Upper lobe of right lung (tissue), 1 donor: Measurements from ENCODE around the gene SEC61A2. TPM values are rescaled to one million over a fixed set of nuclear protein-coding genes. Genes with fewer than 3 reads are reported as not detected.

Experiments used
- ATAC-seq: fragments of 200-7000 bp; cut with Tn5 transposase; one replicate; pipeline ENCODE4 v1.9.1; 2020; ENCODE audit warnings: mild to moderate bottlenecking, moderate library complexity
- DNase-seq: peaks from one replicate; pipeline ENCODE4 v3.0.0-alpha.2; 2020
- H3K27ac ChIP-seq: fragments of 200-600 bp; one replicate; pipeline ENCODE4 v1.8.0; 2022
- H3K27me3 ChIP-seq: fragments of 200-600 bp; one replicate; pipeline ENCODE4 v1.8.0; 2022; ENCODE audit warnings: mild to moderate bottlenecking
- H3K36me3 ChIP-seq: fragments of 200-600 bp; one replicate; pipeline ENCODE4 v1.8.0; 2022
- H3K4me1 ChIP-seq: fragments of 200-600 bp; one replicate; pipeline ENCODE4 v1.8.0; 2022
- H3K4me3 ChIP-seq: fragments of 200-600 bp; one replicate; pipeline ENCODE4 v1.8.0; 2022; ENCODE audit warnings: mild to moderate bottlenecking
- H3K9me3 ChIP-seq: fragments of 200-600 bp; one replicate; pipeline ENCODE4 v1.8.0; 2022
- intact Hi-C: fragments of 100-400 bp; cut with DNase I; formaldehyde crosslinking; loops from one replicate; pipeline ENCODE4 v1.11.0; 2022
- microRNA-seq: library from miRNA; unstranded; fragments of <30 nt; microRNA quantifications from one replicate; pipeline ENCODE4 v1.2.0, GENCODE V29; 2020; ENCODE audit warnings: borderline microRNAs expressed
- total RNA-seq: library from RNA; stranded (reverse); fragmentation: NEBNext Ultra II Directional; extraction: Animal tissue kit (Norgen Biotek cat#: 25700); gene quantifications from one replicate; pipeline ENCODE4 v1.2.1, GENCODE V29; 2021
- TF ChIP-seq, protein P1 (sequence below): fragments of 200-600 bp; IDR thresholded peaks from one replicate; pipeline ENCODE4 v1.8.0; 2022; ENCODE audit warnings: antibody characterized with exemption
- donor health status: DM: no; HTN: yes; CAD: no; lungs with severe emphysema.

The SEC61A2 gene
- total RNA-seq, 1 donor from 2014 or later = 3.9 TPM

DNA sequence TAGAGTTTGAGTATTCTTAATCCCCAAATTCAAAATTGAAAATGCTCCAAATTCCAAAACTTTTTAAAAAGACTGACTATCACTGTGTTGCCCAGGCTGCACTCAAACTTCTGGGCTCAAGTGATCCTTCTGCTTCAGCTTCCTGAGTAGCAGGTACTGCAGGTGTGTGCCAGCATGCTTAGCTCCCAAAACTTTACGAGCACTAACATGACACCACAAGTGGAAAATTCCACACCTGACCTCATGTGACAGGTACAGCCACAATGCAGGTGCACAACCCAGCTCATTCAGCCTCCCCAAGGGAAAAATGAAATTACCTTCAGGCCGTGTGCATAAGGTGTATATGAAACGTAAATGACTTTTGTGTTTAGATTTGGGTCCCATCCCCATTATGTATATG is 83.0 kb downstream of the SEC61A2 start:
- Histone ChIP-seq H3K36me3 (peaks cover 68% of the 10 kb centered on the region), H3K4me3 (no peak overlapping the region), H3K9me3 (no peaks in the 10 kb centered on the region), H3K27me3 (no peaks in the 10 kb centered on the region), H3K4me1 (no peaks in the 10 kb centered on the region), H3K27ac (no peak overlapping the region)
- intact Hi-C loops = no loop called here
- TF ChIP-seq, protein P1, sequence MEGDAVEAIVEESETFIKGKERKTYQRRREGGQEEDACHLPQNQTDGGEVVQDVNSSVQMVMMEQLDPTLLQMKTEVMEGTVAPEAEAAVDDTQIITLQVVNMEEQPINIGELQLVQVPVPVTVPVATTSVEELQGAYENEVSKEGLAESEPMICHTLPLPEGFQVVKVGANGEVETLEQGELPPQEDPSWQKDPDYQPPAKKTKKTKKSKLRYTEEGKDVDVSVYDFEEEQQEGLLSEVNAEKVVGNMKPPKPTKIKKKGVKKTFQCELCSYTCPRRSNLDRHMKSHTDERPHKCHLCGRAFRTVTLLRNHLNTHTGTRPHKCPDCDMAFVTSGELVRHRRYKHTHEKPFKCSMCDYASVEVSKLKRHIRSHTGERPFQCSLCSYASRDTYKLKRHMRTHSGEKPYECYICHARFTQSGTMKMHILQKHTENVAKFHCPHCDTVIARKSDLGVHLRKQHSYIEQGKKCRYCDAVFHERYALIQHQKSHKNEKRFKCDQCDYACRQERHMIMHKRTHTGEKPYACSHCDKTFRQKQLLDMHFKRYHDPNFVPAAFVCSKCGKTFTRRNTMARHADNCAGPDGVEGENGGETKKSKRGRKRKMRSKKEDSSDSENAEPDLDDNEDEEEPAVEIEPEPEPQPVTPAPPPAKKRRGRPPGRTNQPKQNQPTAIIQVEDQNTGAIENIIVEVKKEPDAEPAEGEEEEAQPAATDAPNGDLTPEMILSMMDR = no peak
- ATAC-seq = no peak
- DNase-seq = no peak

DNA sequence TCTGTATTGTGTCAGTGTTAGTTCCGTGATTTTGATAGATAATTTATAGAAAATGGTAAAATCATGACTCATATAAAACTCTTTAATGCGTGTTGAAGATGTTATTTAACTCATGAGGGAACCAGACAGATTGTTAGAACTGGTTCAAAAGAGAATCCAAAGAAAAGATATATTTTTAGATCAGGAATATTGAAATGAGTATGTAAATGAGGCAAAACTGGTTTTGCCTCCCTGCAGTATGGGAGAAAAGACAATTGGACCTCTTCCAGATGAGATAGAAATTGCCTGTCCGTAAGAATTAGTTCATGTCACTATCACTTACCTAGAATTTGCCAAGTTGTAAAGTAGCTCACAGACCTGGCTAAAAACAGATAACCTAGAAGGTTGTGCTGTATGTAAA is 84.1 kb downstream of the SEC61A2 start:
- H3K27ac ChIP-seq = no peak overlapping the region
- H3K36me3 ChIP-seq = peaks cover 69% of the 10 kb centered on the region
- ATAC-seq (no peak), DNase-seq (no peak)
- no peaks in the 10 kb centered on the region for H3K4me1 ChIP-seq
- H3K9me3 ChIP-seq = no peaks in the 10 kb centered on the region
- TF ChIP-seq, protein P1 = no peak
- intact Hi-C loops = no loop called here
- H3K27me3 ChIP-seq = no peaks in the 10 kb centered on the region
- no peak overlapping the region for H3K4me3 ChIP-seq

DNA sequence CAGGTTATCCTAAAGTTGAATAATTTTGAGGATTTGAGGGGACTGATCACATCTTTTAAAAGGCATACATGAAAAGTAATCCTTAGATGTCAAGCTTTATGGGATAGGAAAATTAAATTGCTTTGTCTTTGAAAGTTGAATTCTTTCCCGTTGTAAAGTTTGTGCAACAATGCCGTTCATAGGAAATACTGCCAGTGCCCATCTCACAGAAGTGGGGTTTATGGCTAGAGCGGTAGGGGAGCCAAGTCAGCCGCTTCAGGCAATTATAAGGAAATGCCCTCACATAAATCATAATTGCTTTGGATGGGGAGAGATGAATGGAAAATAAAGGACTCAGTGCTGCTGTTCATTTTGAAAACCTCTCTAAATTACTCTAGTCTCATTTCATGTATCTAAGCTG is 84.6 kb downstream of the SEC61A2 start:
- intact Hi-C loops = no loop called here
- TF ChIP-seq, protein P1 = no peak
- no peak overlapping the region for H3K27ac ChIP-seq
- H3K36me3 ChIP-seq = peaks cover 71% of the 10 kb centered on the region
- DNase-seq = no peak
- H3K27me3 ChIP-seq = no peaks in the 10 kb centered on the region
- H3K4me1 ChIP-seq = no peaks in the 10 kb centered on the region
- ATAC-seq = no peak
- no peak overlapping the region for H3K4me3 ChIP-seq
- no peaks in the 10 kb centered on the region for H3K9me3 ChIP-seq

DNA sequence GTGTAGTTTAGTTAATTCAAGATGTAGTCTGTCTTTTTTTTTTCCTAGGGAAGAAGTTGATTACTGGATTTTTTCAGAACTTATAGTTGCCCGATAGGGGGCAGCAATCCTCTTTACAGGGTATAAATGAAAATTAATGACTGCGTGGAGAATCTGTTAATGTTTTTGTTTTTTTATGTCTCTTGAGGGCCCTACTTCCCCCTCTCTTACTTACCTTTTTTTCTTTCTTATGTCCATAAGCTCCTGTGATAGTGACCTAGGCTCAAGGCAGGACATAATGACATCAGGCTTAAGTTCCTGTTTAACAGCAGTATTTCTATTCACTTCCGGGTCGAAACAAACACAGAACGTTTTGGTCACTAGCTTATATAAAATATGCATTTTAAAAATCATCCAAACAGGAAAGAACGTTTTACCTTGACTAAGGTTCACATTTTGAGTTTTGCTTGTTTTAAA is 85.3 kb downstream of the SEC61A2 start:
- Histone ChIP-seq H3K27ac (no peak overlapping the region), H3K9me3 (no peaks in the 10 kb centered on the region), H3K4me1 (no peaks in the 10 kb centered on the region), H3K27me3 (no peaks in the 10 kb centered on the region), H3K36me3 (peaks cover 71% of the 10 kb centered on the region), H3K4me3 (no peak overlapping the region)
- peak; percentile 52 for ATAC-seq
- DNase-seq = no peak
- intact Hi-C loops = no loop called here
- TF ChIP-seq, protein P1 = peak; percentile 73

Small RNAs within 50 kb of the gene (microRNA-seq; reads per million reads assigned to microRNA genes)
- gene MIR548AK = not detected

Other genes with a start within 250 kb of the SEC61A2 start
- gene UPF2, start 86.9 kb upstream of the SEC61A2 start, total RNA-seq = 20.1 TPM
- 16.7 TPM for gene DHTKD1, start 60.7 kb upstream of the SEC61A2 start, total RNA-seq
- 49.9 TPM for gene NUDT5, start 66.2 kb downstream of the SEC61A2 start, total RNA-seq
- gene CDC123, start 66.5 kb downstream of the SEC61A2 start, total RNA-seq = 44.3 TPM
- 17.1 TPM for gene CAMK1D, start 219.9 kb downstream of the SEC61A2 start, total RNA-seq